Panc1 (cell line): ENCODE results near the gene EPS8L2. TPM values are rescaled to one million over a fixed set of nuclear protein-coding genes. Genes with fewer than 3 reads are reported as not detected.
"Not testable (repeated sequence)": the region's sequence is repeated elsewhere in the genome, so short reads cannot be mapped to it uniquely, and the experiment has no call there.

Source experiments
- ATAC-seq: fragments of 200-7000 bp; cut with Tn5 transposase; 2 replicates; pipeline ENCODE4 v1.9.1; 2020; ENCODE audit warnings: mild to moderate bottlenecking, moderate library complexity
- BruUV-seq: library from RNA; stranded (reverse); fragments of 400-500 nt; replicated peaks from 2 replicates; lab custom pipeline; 2021; lab: Mats Ljungman, UMichigan
- CTCF ChIA-PET: fragments of 300-600 bp; sonication (Branson Sonifier 250); formaldehyde crosslinking; loops from one replicate; lab custom pipeline; 2022; ENCODE audit warnings: antibody characterized with exemption; lab: Charles Lee
- POLR2A ChIA-PET: fragments of 300-600 bp; sonication (Branson Sonifier 250); formaldehyde crosslinking; loops from one replicate; lab custom pipeline; 2022; ENCODE audit warnings: antibody characterized with exemption; lab: Charles Lee
- DNase-seq: peaks from one replicate; pipeline ENCODE4 v3.0.0-alpha.2; 2010; ENCODE audit warnings: low read depth, low spot score
- H3K27ac ChIP-seq: 2 replicates; pipeline ENCODE4 v1.5.1; 2011; ENCODE audit warnings: mild to moderate bottlenecking, low read length, inconsistent platforms
- H3K27me3 ChIP-seq: fragments of 200-500 bp; sonication (Bioruptor generic); 2 replicates; pipeline ENCODE4 v1.6.0; 2014; ENCODE audit warnings: low read length, inconsistent platforms; ENCODE audit not compliant: control insufficient read depth, insufficient read depth
- H3K36me3 ChIP-seq: fragments of 200-500 bp; sonication (Bioruptor generic); 2 replicates; pipeline ENCODE4 v1.5.1; 2014; ENCODE audit warnings: inconsistent platforms, mild to moderate bottlenecking, low read length, moderate library complexity; ENCODE audit not compliant: control insufficient read depth, insufficient read depth
- H3K4me1 ChIP-seq: 2 replicates; pipeline ENCODE4 v1.5.1; 2011; ENCODE audit warnings: inconsistent platforms, mild to moderate bottlenecking, low read length, moderate library complexity; ENCODE audit not compliant: control insufficient read depth, insufficient read depth
- H3K4me3 ChIP-seq, 2 experiments: 2 replicates each; pipeline ENCODE4 v1.5.1; 2011 to 2012; ENCODE audit warnings: low read depth in 2 of 2, low read length in 2 of 2, mild to moderate bottlenecking in 2 of 2, inconsistent platforms in 1 of 2, moderate library complexity in 1 of 2
- H3K9me3 ChIP-seq: fragments of 200-500 bp; sonication (Bioruptor generic); 2 replicates; pipeline ENCODE4 v1.5.1; 2014; ENCODE audit warnings: low read depth, mild to moderate bottlenecking, inconsistent platforms, low read length, moderate library complexity; ENCODE audit not compliant: control insufficient read depth, insufficient read depth
- POLR2AphosphoS5 ChIP-seq: IDR thresholded peaks from 2 replicates; pipeline ENCODE4 v1.6.1; 2012; ENCODE audit warnings: mild to moderate bottlenecking, low read depth, low read length, moderate library complexity
- SIN3A ChIP-seq: IDR thresholded peaks from 2 replicates; pipeline ENCODE4 v1.6.1; 2012; ENCODE audit warnings: low read depth, mild to moderate bottlenecking, low read length, moderate library complexity, borderline replicate concordance; ENCODE audit not compliant: insufficient read depth
- TCF7L2 ChIP-seq: IDR thresholded peaks from 2 replicates; pipeline ENCODE4 v1.6.1; 2011; ENCODE audit warnings: mild to moderate bottlenecking, low read depth, low read length, inconsistent platforms
- in situ Hi-C: cut with HindIII; loops from 2 replicates; pipeline ENCODE4 v1.10.0; 2016; ENCODE audit warnings: low sequenced_read_pairs, low pct_unique_long_range_greater_than_20kb
- intact Hi-C: fragments of 100-400 bp; cut with micrococcal nuclease; formaldehyde crosslinking; loops from one replicate; pipeline ENCODE4 v1.10.0; 2022; ENCODE audit not compliant: unreplicated experiment
- total RNA-seq: library from RNA; stranded (reverse); gene quantifications from one replicate; pipeline ENCODE4 v1.2.1, GENCODE V29; 2021; ENCODE audit not compliant: unreplicated experiment
- TF ChIP-seq, protein P1 (sequence below): fragments of 450-650 bp; IDR thresholded peaks from 2 replicates; pipeline ENCODE4 v1.5.1; 2017; ENCODE audit warnings: mild to moderate bottlenecking
- TF ChIP-seq, protein P2 (sequence below), 2 experiments: IDR thresholded peaks; 2 replicates each; pipeline ENCODE4 v1.6.1; 2011 to 2012; ENCODE audit warnings: low read depth in 2 of 2, control low read depth in 1 of 2, low read length in 1 of 2, mild to moderate bottlenecking in 1 of 2, moderate library complexity in 1 of 2; ENCODE audit not compliant: insufficient read depth in 1 of 2

EPS8L2 gene
- total RNA-seq, 1 experiment from 2014 or later: 256 TPM

DNA sequence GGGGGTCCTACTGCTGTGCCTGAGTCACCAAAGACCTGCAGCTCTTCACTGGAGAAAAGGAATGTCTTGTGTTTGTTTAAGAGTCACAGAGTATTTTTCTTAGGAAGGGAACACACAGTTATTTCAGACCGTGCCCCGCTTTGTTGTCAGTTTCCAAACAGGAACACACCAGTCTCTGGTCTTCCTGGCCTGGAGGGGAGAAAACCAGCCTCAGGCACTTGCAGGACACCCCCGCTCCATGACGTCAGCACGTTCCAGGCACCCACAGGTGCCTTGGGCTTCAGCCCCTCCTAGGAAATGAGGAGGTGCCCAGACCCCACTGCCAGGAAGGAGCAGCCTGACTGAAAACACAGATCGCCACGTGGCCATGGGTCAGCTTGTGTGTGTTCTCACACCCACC lies 16.4 kb upstream of the EPS8L2 start:
- no peak overlapping the region for H3K4me3 ChIP-seq
- TF ChIP-seq SIN3A: no peak
- no peak for TF ChIP-seq TCF7L2
- TF ChIP-seq, protein P1, sequence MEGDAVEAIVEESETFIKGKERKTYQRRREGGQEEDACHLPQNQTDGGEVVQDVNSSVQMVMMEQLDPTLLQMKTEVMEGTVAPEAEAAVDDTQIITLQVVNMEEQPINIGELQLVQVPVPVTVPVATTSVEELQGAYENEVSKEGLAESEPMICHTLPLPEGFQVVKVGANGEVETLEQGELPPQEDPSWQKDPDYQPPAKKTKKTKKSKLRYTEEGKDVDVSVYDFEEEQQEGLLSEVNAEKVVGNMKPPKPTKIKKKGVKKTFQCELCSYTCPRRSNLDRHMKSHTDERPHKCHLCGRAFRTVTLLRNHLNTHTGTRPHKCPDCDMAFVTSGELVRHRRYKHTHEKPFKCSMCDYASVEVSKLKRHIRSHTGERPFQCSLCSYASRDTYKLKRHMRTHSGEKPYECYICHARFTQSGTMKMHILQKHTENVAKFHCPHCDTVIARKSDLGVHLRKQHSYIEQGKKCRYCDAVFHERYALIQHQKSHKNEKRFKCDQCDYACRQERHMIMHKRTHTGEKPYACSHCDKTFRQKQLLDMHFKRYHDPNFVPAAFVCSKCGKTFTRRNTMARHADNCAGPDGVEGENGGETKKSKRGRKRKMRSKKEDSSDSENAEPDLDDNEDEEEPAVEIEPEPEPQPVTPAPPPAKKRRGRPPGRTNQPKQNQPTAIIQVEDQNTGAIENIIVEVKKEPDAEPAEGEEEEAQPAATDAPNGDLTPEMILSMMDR: no peak
- no peak for TF ChIP-seq POLR2AphosphoS5
- TF ChIP-seq, protein P2, sequence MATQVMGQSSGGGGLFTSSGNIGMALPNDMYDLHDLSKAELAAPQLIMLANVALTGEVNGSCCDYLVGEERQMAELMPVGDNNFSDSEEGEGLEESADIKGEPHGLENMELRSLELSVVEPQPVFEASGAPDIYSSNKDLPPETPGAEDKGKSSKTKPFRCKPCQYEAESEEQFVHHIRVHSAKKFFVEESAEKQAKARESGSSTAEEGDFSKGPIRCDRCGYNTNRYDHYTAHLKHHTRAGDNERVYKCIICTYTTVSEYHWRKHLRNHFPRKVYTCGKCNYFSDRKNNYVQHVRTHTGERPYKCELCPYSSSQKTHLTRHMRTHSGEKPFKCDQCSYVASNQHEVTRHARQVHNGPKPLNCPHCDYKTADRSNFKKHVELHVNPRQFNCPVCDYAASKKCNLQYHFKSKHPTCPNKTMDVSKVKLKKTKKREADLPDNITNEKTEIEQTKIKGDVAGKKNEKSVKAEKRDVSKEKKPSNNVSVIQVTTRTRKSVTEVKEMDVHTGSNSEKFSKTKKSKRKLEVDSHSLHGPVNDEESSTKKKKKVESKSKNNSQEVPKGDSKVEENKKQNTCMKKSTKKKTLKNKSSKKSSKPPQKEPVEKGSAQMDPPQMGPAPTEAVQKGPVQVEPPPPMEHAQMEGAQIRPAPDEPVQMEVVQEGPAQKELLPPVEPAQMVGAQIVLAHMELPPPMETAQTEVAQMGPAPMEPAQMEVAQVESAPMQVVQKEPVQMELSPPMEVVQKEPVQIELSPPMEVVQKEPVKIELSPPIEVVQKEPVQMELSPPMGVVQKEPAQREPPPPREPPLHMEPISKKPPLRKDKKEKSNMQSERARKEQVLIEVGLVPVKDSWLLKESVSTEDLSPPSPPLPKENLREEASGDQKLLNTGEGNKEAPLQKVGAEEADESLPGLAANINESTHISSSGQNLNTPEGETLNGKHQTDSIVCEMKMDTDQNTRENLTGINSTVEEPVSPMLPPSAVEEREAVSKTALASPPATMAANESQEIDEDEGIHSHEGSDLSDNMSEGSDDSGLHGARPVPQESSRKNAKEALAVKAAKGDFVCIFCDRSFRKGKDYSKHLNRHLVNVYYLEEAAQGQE (IDR thresholded peaks at IDR 0.05; ENCODE audit: insufficient read depth in 1 of 2, low read depth in 2 of 2, low read length in 1 of 2): no peak
- ChIA-PET POLR2A (no interaction called here), CTCF (no interaction called here)
- H3K36me3 ChIP-seq: 0 out of 2 replicates have a peak, but pooled peaks cover 3% of the 10 kb centered on the region
- intact Hi-C loops (no loop called here), in situ Hi-C loops (no loop called here)
- no peak overlapping the region for H3K27ac ChIP-seq
- no peaks in the 10 kb centered on the region for H3K27me3 ChIP-seq
- no peak for ATAC-seq
- no peak for DNase-seq
- BruUV-seq: no TSS peak
- H3K9me3 ChIP-seq: no peaks in the 10 kb centered on the region
- H3K4me1 ChIP-seq: peaks cover 30% of the 10 kb centered on the region

DNA sequence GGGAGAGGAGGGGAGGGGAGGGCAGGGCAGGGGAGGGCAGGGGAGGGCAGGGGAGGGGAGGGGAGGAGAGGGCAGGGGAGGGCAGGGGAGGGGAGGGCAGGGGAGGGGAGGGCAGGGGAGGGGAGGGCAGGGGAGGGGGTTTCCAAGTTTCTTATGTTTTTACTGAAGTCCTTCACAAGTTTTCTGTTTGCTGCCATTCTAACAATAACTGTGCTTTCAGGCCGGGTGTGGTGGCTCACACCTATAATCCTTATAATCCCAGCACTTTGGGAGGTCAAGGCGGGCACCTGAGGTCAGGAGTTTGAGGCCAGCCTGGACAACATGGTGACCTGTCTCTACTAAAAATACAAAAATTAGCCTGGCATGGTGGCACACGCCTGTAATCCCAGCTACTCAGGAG lies 15.8 kb upstream of the EPS8L2 start:
- intact Hi-C loops, H3K27ac ChIP-seq, H3K27me3 ChIP-seq, H3K36me3 ChIP-seq, H3K9me3 ChIP-seq, POLR2A ChIA-PET, H3K4me3 ChIP-seq, BruUV-seq, ATAC-seq, CTCF ChIA-PET, DNase-seq, in situ Hi-C loops: not testable (repeated sequence)
- H3K4me1 ChIP-seq: peaks cover 30% of the 10 kb centered on the region

DNA sequence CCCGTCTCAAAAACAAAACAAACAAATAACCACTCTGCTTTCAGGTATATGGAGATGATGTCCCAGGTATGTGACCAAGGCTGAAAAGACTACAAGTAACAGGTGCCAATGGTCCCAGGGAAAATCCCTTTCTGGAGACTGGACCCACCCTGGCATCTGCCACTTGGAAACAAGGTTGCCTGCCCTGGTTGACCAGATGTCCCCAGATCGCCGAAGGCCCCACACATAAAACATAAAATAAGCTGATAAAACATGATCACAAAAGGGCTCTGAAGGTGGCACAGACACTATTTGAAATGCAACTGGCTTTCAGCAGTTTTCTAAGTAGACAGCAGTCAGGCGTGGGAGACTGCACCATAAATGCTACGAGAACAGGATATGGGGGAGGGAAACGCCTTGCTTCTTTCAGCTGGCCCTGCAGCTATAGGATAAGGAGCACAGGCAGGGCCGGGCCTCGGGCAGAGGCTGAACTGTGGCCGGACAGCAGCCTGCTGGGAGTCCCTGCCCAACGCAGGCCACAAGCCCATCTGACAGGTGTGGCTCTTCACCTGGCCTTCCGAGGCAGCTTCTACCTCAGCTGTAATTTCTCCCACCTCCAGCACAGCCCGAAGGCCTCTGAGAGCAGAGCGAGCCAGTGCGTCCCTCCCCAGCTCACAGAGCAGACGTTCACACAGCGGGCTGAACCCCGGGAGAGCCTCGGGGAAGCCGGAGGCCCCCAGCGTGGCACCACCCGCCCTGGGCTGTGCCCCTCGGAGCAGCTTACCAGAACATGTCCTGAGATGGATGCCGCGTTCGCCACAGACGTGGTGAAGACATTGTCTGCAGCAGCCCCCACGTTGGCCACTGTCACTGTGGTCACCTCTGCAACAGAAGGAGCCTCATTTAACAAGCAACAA lies 15.0 kb upstream of the EPS8L2 start:
- DNase-seq (no peak), ATAC-seq (no peak)
- Histone ChIP-seq H3K4me3 (no peak overlapping the region), H3K27me3 (no peaks in the 10 kb centered on the region), H3K9me3 (no peaks in the 10 kb centered on the region), H3K27ac (no peak overlapping the region), H3K4me1 (peaks cover 30% of the 10 kb centered on the region), H3K36me3 (0 out of 2 replicates have a peak, but pooled peaks cover 3% of the 10 kb centered on the region)
- in situ Hi-C loops: no loop called here
- POLR2A ChIA-PET: no interaction called here
- no TSS peak for BruUV-seq
- intact Hi-C loops: no loop called here
- CTCF ChIA-PET: interaction anchor here (0.5 to 0.7 kb wide), 2 partner anchors 31 to 37 kb away, joined by 3 to 11 read pairs; no protein-coding TSS in a partner anchor
- no peak for TF ChIP-seq SIN3A
- TF ChIP-seq, protein P1: no peak
- TF ChIP-seq, protein P2 (IDR thresholded peaks at IDR 0.05; ENCODE audit: insufficient read depth in 1 of 2, low read depth in 2 of 2, low read length in 1 of 2): no peak
- TF ChIP-seq TCF7L2: no peak
